Inferior parietal cortex (tissue), 1 donor: ENCODE data around the gene HSDL1.

ENCODE experiments used
- DNase-seq: peaks from one replicate; pipeline ENCODE4 v3.0.0-alpha.2; 2016; ENCODE audit errors: extremely low spot score

The HSDL1 gene

GRCh38 chr16:84107921-84108320 lies 37.1 kb downstream of the HSDL1 start:
- DNase-seq = no peak

- no peak for DNase-seq
Measured at GRCh38 chr16:84105948-84106740, 38.8 kb downstream of the HSDL1 start.

- DNase-seq = no peak
Measured at GRCh38 chr16:84105301-84105815, 39.6 kb downstream of the HSDL1 start.

GRCh38 chr16:84104231-84104630 lies 40.7 kb downstream of the HSDL1 start:
- DNase-seq = no peak

- no peak for DNase-seq
Measured at GRCh38 chr16:84103678-84104077, 41.3 kb downstream of the HSDL1 start.

GRCh38 chr16:84098939-84099338 lies 46.0 kb downstream of the HSDL1 start:
- no peak for DNase-seq

GRCh38 chr16:84096447-84097005 lies 48.5 kb downstream of the HSDL1 start:
- no peak for DNase-seq

- DNase-seq = no peak
Measured at GRCh38 chr16:84095466-84095865, 49.5 kb downstream of the HSDL1 start.

- DNase-seq = no peak
Measured at GRCh38 chr16:84093879-84094270, 51.1 kb downstream of the HSDL1 start.

- DNase-seq = no peak
Measured at GRCh38 chr16:84093120-84093878, 51.7 kb downstream of the HSDL1 start.

GRCh38 chr16:84091460-84091859 lies 53.5 kb downstream of the HSDL1 start:
- no peak for DNase-seq

- DNase-seq = no peak
Measured at GRCh38 chr16:84090211-84090610, 54.8 kb downstream of the HSDL1 start.

- DNase-seq = no peak
Measured at GRCh38 chr16:84088695-84089395, 56.1 kb downstream of the HSDL1 start.

GRCh38 chr16:84087466-84088151 lies 57.4 kb downstream of the HSDL1 start:
- DNase-seq = no peak

- DNase-seq = no peak
Measured at GRCh38 chr16:84087001-84087400, 58.0 kb downstream of the HSDL1 start.

- no peak for DNase-seq
Measured at GRCh38 chr16:84086341-84086740, 58.6 kb downstream of the HSDL1 start.

- no peak for DNase-seq
Measured at GRCh38 chr16:84085773-84086172, 59.2 kb downstream of the HSDL1 start.

- no peak for DNase-seq
Measured at GRCh38 chr16:84085271-84085667, 59.7 kb downstream of the HSDL1 start.

- peak; percentile 44 for DNase-seq
Measured at GRCh38 chr16:84084570-84085270, 60.3 kb downstream of the HSDL1 start.

GRCh38 chr16:84082835-84083569 lies 62.0 kb downstream of the HSDL1 start:
- no peak for DNase-seq
